GM10248 (cell line): ENCODE measurements around the gene ODF2.

Experiments
- CTCF ChIA-PET: fragments of 300-600 bp; sonication (Branson Sonifier 250); formaldehyde crosslinking; extraction: SDS; loops from one replicate; lab custom pipeline; 2021; ENCODE audit warnings: antibody characterized with exemption; lab: Yijun Ruan, JAX
- POLR2A ChIA-PET: fragments of 350-650 bp; sonication (Branson Sonifier 250); formaldehyde crosslinking; extraction: SDS; loops from one replicate; lab custom pipeline; 2020; ENCODE audit warnings: antibody characterized with exemption; lab: Yijun Ruan, JAX
- DNase-seq: peaks from one replicate; pipeline ENCODE4 v3.0.0; 2012; ENCODE audit errors: extremely low spot score
- TF ChIP-seq, protein P1 (sequence below): IDR thresholded peaks from 2 replicates; pipeline ENCODE4 v1.5.1; 2012; ENCODE audit warnings: mild to moderate bottlenecking, low read depth; ENCODE audit errors: extremely low read depth, missing control alignments, control extremely low read depth

Gene ODF2

DNA sequence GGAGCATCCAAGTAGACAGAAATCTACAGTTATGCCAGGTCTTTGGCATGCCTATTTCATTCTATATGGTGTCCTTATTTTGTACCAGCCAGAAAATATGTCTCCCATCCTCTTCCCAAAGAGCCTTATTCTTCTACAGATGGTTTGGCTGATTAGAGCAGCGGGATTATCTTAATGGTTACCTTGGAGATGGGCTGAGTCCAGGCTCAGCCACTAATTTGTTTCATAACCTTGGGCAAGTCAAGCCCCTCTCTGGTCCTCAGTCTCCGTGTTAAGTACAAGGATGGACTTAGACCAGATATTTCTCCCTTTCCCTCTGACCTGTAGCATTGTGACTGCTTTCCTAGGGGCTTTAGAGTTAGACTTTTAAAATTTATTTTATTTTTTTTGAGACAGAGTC lies 37.6 kb downstream of the ODF2 start:
- TF ChIP-seq, protein P1, sequence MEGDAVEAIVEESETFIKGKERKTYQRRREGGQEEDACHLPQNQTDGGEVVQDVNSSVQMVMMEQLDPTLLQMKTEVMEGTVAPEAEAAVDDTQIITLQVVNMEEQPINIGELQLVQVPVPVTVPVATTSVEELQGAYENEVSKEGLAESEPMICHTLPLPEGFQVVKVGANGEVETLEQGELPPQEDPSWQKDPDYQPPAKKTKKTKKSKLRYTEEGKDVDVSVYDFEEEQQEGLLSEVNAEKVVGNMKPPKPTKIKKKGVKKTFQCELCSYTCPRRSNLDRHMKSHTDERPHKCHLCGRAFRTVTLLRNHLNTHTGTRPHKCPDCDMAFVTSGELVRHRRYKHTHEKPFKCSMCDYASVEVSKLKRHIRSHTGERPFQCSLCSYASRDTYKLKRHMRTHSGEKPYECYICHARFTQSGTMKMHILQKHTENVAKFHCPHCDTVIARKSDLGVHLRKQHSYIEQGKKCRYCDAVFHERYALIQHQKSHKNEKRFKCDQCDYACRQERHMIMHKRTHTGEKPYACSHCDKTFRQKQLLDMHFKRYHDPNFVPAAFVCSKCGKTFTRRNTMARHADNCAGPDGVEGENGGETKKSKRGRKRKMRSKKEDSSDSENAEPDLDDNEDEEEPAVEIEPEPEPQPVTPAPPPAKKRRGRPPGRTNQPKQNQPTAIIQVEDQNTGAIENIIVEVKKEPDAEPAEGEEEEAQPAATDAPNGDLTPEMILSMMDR: no peak
- ChIA-PET POLR2A (no interaction called here), CTCF (interaction anchor here (1.3 kb wide), 1 partner anchor 54 kb away, joined by 4 read pairs; no protein-coding TSS in a partner anchor)
- no peak for DNase-seq

DNA sequence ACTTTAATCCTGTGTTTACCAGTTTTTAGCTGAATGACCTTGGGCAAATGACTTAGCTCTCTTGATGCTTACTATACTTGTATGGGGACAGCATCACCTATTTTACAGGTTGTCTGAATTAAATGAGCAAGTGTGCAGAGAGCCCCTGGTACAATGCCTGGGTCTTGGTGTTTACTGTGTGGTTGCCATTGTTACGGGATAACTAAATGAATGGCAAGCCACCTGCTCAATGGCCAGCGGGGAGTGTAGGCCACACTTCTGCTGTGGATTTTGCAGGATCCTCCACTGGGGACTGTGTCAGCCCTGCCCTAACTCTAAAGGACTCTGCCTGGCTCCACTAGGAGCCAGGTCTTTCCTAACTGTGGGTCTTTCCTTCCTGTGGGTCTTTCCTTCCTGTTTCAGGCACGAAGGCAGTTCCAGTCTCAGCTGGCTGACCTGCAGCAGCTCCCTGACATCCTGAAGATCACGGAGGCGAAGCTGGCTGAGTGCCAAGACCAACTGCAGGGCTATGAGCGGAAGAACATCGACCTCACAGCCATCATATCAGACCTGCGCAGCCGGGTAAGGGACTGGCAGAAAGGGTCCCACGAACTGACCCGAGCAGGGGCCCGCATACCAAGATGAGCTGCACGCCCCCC lies 38.4 kb downstream of the ODF2 start:
- CTCF ChIA-PET: interaction anchor here (0.8 to 2.3 kb wide), 4 partner anchors 11 to 132 kb away, joined by 3 to 5 read pairs (median 4); partner anchors contain the start of gene CERCAM
- TF ChIP-seq, protein P1: no peak
- no peak for DNase-seq
- POLR2A ChIA-PET: no interaction called here

DNA sequence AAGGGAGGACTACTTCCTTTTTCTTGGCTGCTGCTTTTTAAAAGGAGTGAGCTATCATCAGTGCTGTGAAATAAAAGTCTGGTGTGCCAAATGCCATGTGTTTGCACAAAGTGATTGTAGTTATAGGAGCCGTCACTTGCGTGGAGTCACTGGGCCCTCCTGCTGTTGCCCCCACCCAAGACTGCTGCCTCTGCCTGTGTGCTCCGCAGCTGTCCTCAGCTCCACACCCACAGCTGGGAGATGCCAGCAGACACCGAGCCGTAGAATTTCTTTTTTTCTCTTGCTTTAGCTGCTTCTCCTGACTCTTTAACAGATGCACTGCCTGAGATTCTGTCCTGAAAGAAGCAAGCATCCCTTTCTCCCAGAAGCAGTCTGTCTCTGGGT lies 38.9 kb downstream of the ODF2 start:
- ChIA-PET CTCF (interaction anchor here (0.8 to 2.3 kb wide), 3 partner anchors 12 to 133 kb away, joined by 3 to 5 read pairs (median 4); partner anchors contain the start of gene CERCAM), POLR2A (no interaction called here)
- DNase-seq: no peak
- TF ChIP-seq, protein P1: no peak

DNA sequence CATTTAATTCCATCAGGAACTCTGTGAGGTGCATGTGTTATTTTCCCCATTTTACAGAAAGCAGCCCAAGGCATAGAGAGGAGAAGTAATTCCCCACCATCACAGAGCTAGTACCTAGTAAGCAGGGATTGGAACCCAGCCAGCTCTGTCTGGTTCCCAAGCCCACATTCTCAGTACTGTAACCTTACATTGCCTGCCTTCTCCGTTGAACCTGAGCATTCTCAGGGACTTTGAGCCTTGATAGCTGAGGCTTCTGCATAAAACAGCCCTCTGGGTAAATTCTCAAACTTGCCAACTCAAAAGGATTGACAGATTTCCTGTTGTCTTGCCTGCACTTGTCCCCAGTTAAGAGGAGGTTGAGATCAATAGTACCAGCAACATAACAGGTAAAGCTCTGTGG lies 39.5 kb downstream of the ODF2 start:
- ChIA-PET POLR2A (no interaction called here), CTCF (interaction anchor here (1.3 to 2.3 kb wide), 2 partner anchors 75 to 133 kb away, joined by 3 to 5 read pairs; partner anchors contain the start of gene CERCAM)
- no peak for DNase-seq
- TF ChIP-seq, protein P1: no peak

DNA sequence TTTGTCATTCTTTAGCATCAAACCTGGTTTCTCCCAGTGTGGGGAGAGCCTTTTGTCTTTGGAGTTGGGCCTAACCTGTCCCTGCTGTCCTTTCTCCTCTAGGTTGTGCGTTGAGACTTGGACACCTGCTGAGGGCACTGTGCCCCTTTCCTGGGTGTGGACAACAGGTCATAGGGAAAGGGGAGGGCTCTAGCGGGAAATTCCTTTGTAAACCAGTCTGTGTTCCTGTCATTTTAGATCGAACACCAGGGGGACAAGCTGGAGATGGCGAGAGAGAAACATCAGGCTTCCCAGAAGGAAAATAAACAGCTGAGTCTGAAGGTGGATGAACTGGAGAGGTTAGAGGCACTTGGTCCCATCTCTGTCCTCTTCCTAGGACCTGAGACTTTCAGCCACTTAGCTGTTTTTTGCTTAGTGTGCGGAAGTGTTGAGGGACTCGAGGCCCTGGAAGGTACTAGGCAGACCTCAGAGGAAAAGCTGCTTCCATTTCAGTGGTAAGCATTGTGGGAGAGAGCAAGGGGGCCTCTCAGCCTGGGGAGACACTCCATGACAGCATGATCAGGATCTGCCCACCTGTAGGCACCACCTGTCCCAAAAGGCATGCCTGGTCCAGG lies 40.1 kb downstream of the ODF2 start:
- CTCF ChIA-PET: interaction anchor here (0.7 to 2.3 kb wide), 2 partner anchors 10 to 76 kb away, joined by 3 to 5 read pairs; partner anchors contain the start of gene CERCAM
- TF ChIP-seq, protein P1: no peak
- DNase-seq: no peak
- POLR2A ChIA-PET: no interaction called here

DNA sequence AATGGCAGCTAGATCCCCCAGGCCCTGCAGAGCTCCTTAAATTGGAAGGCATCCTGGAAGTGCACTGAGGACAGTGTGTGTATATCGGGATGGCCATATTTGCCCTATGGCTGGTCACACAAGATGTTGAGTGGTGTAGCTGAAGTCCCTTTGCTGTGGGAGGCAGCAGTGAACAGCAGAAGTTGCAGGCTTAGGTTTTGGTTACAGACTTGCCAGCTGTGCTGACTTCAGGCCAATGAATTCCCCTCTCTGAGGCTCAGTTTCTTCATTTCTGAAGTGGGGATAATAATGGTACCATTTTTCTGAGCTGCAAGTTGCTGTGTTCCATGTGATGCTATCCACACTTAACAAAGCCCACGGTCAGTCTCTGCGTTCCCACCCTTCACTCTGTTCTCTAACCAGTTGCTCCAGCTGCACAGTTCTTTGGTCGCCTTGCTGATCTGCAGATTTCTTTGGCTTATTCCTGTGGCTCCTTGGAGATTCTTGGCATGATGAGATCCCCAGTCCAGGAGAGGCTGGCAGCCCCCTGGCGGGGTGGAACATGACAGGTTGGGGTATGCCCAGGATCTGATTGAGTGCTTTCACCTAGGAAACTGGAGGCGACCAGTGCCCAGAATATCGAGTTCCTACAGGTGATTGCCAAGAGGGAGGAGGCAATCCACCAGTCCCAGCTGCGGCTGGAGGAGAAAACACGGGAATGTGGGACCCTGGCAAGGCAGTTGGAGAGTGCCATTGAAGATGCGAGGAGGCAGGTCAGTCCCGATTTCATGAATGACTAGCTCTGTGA lies 42.2 kb downstream of the ODF2 start:
- TF ChIP-seq, protein P1: peak; percentile 25
- POLR2A ChIA-PET: interaction anchor here (0.6 to 1.4 kb wide), 2 partner anchors 55 to 90 kb away, joined by 3 to 4 read pairs; no protein-coding TSS in a partner anchor
- DNase-seq: no peak
- CTCF ChIA-PET: interaction anchor here (0.8 to 1.2 kb wide), 4 partner anchors 12 to 204 kb away, joined by 3 read pairs; partner anchors contain the start of gene PKN3
